Activated CD8-positive, alpha-beta memory T cell treated with anti-CD3 and anti-CD28 coated beads for 4 hours (primary cell): ENCODE data around the gene SYT7.
"Not testable (repeated sequence)": the region's sequence is repeated elsewhere in the genome, so short reads cannot be mapped to it uniquely, and the experiment has no call there.

Experiments
- DNase-seq, 2 donors: peaks; one replicate each; pipeline ENCODE4 v3.0.0-alpha.2; 2020; ENCODE audit warnings: low read depth in 2 of 2

SYT7 gene

GRCh38 chr11:61476371-61476770, 104.5 kb downstream of the SYT7 start:
- no peak for DNase-seq

GRCh38 chr11:61475433-61475832, 105.4 kb downstream of the SYT7 start:
- no peak for DNase-seq

GRCh38 chr11:61474013-61474643, 106.7 kb downstream of the SYT7 start:
- no peak for DNase-seq

- no peak for DNase-seq
Measured at GRCh38 chr11:61473370-61474012, 107.4 kb downstream of the SYT7 start.

- DNase-seq: no peak
Measured at GRCh38 chr11:61472868-61473267, 108.0 kb downstream of the SYT7 start.

- no peak for DNase-seq
Measured at GRCh38 chr11:61472282-61472681, 108.6 kb downstream of the SYT7 start.

GRCh38 chr11:61468002-61468401, 112.9 kb downstream of the SYT7 start:
- DNase-seq: no peak

GRCh38 chr11:61467602-61468001, 113.3 kb downstream of the SYT7 start:
- DNase-seq: not testable (repeated sequence)
